DOHH2 (cell line): ENCODE measurements around the gene AMBRA1.

Experiments
- EZH2phosphoT487 ChIP-seq: fragments of 200-600 bp; sonication (generic); IDR thresholded peaks from 2 replicates; pipeline ENCODE4 v1.6.1; 2017; ENCODE audit warnings: borderline replicate concordance, mild to moderate bottlenecking, antibody characterized with exemption, low read length, moderate library complexity, mixed read lengths
- TF ChIP-seq, protein P1 (sequence below): fragments of 200-600 bp; sonication (generic); IDR thresholded peaks from one replicate; pipeline ENCODE4 v1.5.1; 2014; ENCODE audit warnings: antibody characterized with exemption, mild to moderate bottlenecking, low read depth, low read length; ENCODE audit not compliant: poor library complexity, severe bottlenecking

DNA sequence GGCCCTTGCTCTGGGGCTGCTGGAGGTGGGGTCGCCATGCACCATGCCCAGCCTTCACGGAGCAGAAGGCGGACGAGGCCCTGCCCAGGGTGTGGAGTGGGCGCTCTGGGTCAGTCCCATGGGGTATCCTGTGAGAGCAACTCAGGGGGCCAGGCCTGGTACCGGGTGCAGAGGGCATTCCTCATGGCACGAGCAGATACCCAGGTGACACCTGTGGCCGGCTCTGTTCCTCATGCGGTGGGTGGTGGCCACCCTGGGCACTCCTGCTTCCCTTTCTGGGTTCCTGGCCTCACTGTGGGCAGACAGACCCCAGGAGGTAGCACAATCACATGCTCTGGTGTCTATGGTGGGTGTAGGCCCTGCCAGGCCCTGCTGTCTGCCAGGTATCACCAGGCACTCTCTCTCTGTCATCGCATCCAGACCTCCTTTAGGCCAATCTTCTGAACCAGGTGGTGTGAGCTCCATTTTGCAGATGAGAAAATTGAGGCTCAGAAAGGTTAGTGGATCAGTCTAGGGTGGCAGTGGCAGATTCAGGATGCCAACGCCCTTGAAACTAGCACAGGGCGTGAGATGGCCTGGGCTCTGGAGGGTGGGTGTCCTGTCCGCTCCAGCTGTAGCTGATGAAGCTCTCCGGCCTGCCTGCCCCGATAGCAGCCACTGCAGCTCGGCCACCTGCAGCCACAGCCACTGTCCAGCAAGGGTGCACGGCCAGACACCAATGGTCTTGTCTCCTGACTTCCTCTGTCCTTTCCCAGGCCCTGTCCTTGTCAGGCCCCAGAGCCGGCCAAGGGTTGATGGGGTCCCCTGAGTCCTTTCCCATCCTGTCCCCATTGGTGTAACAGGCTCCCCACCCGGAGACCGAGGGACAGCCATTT is 231.4 kb downstream of the AMBRA1 start:
- TF ChIP-seq, protein P1, sequence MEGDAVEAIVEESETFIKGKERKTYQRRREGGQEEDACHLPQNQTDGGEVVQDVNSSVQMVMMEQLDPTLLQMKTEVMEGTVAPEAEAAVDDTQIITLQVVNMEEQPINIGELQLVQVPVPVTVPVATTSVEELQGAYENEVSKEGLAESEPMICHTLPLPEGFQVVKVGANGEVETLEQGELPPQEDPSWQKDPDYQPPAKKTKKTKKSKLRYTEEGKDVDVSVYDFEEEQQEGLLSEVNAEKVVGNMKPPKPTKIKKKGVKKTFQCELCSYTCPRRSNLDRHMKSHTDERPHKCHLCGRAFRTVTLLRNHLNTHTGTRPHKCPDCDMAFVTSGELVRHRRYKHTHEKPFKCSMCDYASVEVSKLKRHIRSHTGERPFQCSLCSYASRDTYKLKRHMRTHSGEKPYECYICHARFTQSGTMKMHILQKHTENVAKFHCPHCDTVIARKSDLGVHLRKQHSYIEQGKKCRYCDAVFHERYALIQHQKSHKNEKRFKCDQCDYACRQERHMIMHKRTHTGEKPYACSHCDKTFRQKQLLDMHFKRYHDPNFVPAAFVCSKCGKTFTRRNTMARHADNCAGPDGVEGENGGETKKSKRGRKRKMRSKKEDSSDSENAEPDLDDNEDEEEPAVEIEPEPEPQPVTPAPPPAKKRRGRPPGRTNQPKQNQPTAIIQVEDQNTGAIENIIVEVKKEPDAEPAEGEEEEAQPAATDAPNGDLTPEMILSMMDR: no peak
- no peak for TF ChIP-seq EZH2phosphoT487
